Lung (tissue), 12 donors: Measurements from ENCODE around the gene LRRC61. TPM values are rescaled to one million over a fixed set of nuclear protein-coding genes. Genes with fewer than 3 reads are reported as not detected.

Experiments
- ATAC-seq: fragments of 200-7000 bp; cut with Tn5 transposase; one replicate; pipeline ENCODE4 v1.9.1; 2020; ENCODE audit warnings: moderate number of reproducible peaks; ENCODE audit not compliant: insufficient read depth, low FRiP score
- DNase-seq, 3 donors: peaks; one replicate each; pipeline ENCODE4 v3.0.0-alpha.2; 2013 to 2017
- H3K27ac ChIP-seq, 2 donors: one replicate each; pipeline ENCODE4 v1.5.1; 2013; ENCODE audit warnings: mild to moderate bottlenecking in 2 of 2, moderate library complexity in 2 of 2, control low read depth in 1 of 2, inconsistent platforms in 1 of 2, low read depth in 1 of 2, low read length in 1 of 2
- H3K27me3 ChIP-seq, 3 donors: one replicate each; pipeline ENCODE4 v1.5.1; 2013; ENCODE audit warnings: low read length in 2 of 3; ENCODE audit not compliant: control insufficient read depth in 3 of 3, insufficient read depth in 3 of 3
- H3K36me3 ChIP-seq, 4 donors: one replicate each; pipeline ENCODE4 v1.5.1; 2013; ENCODE audit warnings: low read length in 4 of 4, mild to moderate bottlenecking in 1 of 4, moderate library complexity in 1 of 4; ENCODE audit not compliant: control insufficient read depth in 4 of 4, insufficient read depth in 4 of 4
- H3K4me1 ChIP-seq, 5 donors: one replicate each; pipeline ENCODE4 v1.5.1; 2013; ENCODE audit warnings: low read length in 5 of 5, mild to moderate bottlenecking in 2 of 5, moderate library complexity in 1 of 5; ENCODE audit not compliant: control insufficient read depth in 5 of 5, insufficient read depth in 5 of 5
- H3K4me3 ChIP-seq: one replicate; pipeline ENCODE4 v1.5.1; 2013; ENCODE audit warnings: mild to moderate bottlenecking, control low read depth, moderate library complexity
- H3K9ac ChIP-seq, 2 donors: one replicate each; pipeline ENCODE4 v1.5.1; 2013; ENCODE audit warnings: low read length in 2 of 2, control low read depth in 1 of 2; ENCODE audit not compliant: insufficient read depth in 1 of 2
- H3K9me3 ChIP-seq, 4 donors: one replicate each; pipeline ENCODE4 v1.5.1; 2013; ENCODE audit warnings: low read length in 3 of 4, mild to moderate bottlenecking in 1 of 4, moderate library complexity in 1 of 4; ENCODE audit not compliant: control insufficient read depth in 4 of 4, insufficient read depth in 3 of 4
- WGBS, 2 donors: extraction: QIAGEN DNeasy Blood & Tissue Kit; methylation state at CpG; one replicate each; pipeline ENCODE4 v1.1.7; 2013; 5-methylcytosine and 5-hydroxymethylcytosine counted together
- polyA plus RNA-seq, 2 donors: library from polyadenylated mRNA; stranded (reverse); fragments of 200-250 nt; gene quantifications; one replicate each; pipeline ENCODE4 v1.2.1, GENCODE V29; 2013
- total RNA-seq, 2 donors: library from RNA; depleted of rRNA in 1 of 2; stranded (reverse); fragments of >200 nt in 1 of 2; gene quantifications; one replicate each; pipeline ENCODE4 v1.2.1, GENCODE V29; 2014 to 2021
- TF ChIP-seq, protein P1 (sequence below): IDR thresholded peaks from 2 replicates; pipeline ENCODE4 v1.5.1; 2012; ENCODE audit warnings: mild to moderate bottlenecking; ENCODE audit errors: control extremely low read depth, extremely low read depth
- donor health status: control.
- donor health status: control.
- donor health status: Bipolar disorder and iron deficiency.
- donor health status: healthy.
- donor health status: DM: yes; HTN: yes; CAD: no.

Gene LRRC61
- total and polyA plus RNA-seq, 4 donors: 7.1 to 18.8 (median 13.0) TPM

DNA sequence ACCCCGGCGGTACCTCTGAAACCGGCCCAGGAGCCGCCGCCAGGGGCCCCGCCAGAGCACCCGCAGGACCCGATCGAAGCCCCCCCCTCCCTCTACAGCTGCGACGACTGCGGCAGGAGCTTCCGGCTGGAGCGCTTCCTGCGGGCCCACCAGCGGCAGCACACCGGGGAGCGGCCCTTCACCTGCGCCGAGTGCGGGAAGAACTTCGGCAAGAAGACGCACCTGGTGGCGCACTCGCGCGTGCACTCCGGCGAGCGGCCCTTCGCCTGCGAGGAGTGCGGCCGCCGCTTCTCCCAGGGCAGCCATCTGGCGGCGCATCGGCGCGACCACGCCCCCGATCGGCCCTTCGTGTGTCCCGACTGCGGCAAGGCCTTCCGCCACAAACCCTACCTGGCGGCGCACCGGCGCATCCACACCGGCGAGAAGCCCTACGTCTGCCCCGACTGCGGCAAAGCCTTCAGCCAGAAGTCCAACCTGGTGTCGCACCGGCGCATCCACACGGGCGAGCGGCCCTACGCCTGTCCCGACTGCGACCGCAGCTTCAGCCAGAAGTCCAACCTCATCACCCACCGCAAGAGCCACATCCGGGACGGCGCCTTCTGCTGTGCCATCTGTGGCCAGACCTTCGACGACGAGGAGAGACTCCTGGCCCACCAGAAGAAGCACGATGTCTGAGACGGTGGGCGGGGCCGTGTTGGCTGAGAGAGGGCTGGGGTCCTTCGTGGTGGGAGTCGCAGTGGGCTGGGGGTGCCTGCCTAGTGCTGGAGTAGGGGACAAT lies 49.3 kb downstream of the LRRC61 start:
- H3K9me3 ChIP-seq: no peaks in the 10 kb centered on the region
- 90 to 92% methylated on average over 76 to 79 of the region's 79 CpGs for WGBS, 2 donors
- H3K27ac ChIP-seq: peak overlapping the region in 1 of 2 donors; percentile 37
- ATAC-seq (no peak), DNase-seq (no peak)
- H3K9ac ChIP-seq: no peak overlapping the region
- no peak overlapping the region for H3K4me3 ChIP-seq
- H3K27me3 ChIP-seq: no peaks in the 10 kb centered on the region
- H3K4me1 ChIP-seq: peaks cover 0 to 30% (median 7%) of the 10 kb centered on the region in 5 donors
- TF ChIP-seq, protein P1, sequence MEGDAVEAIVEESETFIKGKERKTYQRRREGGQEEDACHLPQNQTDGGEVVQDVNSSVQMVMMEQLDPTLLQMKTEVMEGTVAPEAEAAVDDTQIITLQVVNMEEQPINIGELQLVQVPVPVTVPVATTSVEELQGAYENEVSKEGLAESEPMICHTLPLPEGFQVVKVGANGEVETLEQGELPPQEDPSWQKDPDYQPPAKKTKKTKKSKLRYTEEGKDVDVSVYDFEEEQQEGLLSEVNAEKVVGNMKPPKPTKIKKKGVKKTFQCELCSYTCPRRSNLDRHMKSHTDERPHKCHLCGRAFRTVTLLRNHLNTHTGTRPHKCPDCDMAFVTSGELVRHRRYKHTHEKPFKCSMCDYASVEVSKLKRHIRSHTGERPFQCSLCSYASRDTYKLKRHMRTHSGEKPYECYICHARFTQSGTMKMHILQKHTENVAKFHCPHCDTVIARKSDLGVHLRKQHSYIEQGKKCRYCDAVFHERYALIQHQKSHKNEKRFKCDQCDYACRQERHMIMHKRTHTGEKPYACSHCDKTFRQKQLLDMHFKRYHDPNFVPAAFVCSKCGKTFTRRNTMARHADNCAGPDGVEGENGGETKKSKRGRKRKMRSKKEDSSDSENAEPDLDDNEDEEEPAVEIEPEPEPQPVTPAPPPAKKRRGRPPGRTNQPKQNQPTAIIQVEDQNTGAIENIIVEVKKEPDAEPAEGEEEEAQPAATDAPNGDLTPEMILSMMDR: no peak
- H3K36me3 ChIP-seq: peaks cover 0 to 40% (median 19%) of the 10 kb centered on the region in 4 donors

DNA sequence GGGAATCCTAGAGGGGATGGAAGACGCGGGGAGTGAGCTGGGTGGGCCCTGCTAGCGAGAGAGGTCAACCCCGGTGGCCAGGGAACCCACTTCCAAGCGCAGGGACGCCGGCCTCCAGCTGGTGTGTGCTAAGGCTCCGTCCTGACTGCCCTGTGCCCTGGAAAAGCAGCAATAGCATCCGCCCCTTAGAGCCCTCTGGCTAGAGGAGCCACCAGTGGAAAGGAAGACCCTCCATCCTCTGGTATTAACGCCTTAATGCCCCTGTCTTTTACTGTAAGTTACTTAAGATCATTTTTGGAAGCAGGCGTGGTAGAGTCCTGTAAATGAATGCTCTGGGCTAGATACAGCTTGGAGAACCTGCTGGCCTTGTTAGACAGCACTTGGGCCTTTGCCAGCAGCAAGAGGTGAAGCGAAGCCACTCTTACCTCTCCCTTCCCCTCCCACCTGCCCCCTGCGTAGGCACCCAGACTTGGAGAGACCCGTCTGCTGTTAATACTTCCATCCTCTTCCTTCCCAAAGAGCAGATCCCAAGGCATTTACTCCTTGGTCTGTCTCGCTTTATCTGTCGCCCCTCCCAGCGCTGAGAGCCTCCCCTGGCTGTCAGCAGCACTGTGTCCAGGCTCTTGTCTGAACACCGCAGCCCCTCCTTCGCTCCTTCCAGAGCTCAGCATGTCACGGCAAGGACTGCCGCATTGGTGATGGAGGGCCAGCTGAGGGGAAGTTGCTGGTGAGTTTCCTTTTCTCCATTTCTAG lies 50.1 kb downstream of the LRRC61 start:
- TF ChIP-seq, protein P1: no peak
- ATAC-seq (no peak), DNase-seq (peak; percentile 56 to 77 (median 63))
- Histone ChIP-seq H3K36me3 (peaks cover 0 to 40% (median 19%) of the 10 kb centered on the region in 4 donors), H3K4me3 (no peak overlapping the region), H3K27ac (peak overlapping the region in 1 of 2 donors; percentile 37), H3K9ac (peak overlapping the region in 1 of 2 donors; percentile 9), H3K4me1 (peaks cover 0 to 31% (median 10%) of the 10 kb centered on the region in 5 donors), H3K27me3 (no peaks in the 10 kb centered on the region), H3K9me3 (no peaks in the 10 kb centered on the region)
- WGBS, 2 donors: 77 to 78% methylated on average over 21 of the region's 21 CpGs

DNA sequence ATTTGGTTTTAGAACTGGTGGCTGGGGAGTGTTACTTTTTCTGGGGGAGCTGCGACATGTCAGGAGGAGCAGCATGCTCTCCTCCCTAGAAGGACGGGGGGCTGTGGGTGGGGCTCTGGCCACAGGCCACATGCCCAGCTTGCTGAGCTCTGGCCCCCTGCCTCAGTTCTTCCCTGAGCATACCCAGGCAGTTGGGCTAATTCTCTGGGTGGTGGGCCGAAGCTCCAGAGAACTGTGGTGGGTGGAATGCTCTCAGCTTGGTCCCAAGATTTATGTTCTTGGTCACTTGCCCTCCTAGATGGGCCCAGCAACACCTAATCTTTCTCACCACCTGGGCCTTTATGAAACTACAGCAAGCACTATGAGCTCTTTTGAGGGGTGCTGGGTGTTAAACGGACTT lies 50.9 kb downstream of the LRRC61 start:
- no peak for ATAC-seq
- H3K27ac ChIP-seq: no peak overlapping the region
- WGBS, 2 donors: 90% methylated on average over 4 of the region's 4 CpGs
- TF ChIP-seq, protein P1: no peak
- peaks cover 0 to 40% (median 19%) of the 10 kb centered on the region in 4 donors for H3K36me3 ChIP-seq
- peaks cover 0 to 35% (median 11%) of the 10 kb centered on the region in 5 donors for H3K4me1 ChIP-seq
- no peaks in the 10 kb centered on the region for H3K9me3 ChIP-seq
- H3K4me3 ChIP-seq: no peak overlapping the region
- no peak overlapping the region for H3K9ac ChIP-seq
- no peaks in the 10 kb centered on the region for H3K27me3 ChIP-seq
- no peak for DNase-seq
